Measurements from ENCODE around the gene MXD1.

Gene MXD1

GRCh38 chr2:69979902-69980807, 65.2 kb downstream of the MXD1 start:
- DNase-seq: no peak

GRCh38 chr2:69983392-69983966, 68.6 kb downstream of the MXD1 start:
- DNase-seq: no peak

- DNase-seq: no peak
Observed at GRCh38 chr2:69985216-69985615, 70.3 kb downstream of the MXD1 start.

GRCh38 chr2:69985688-69986087, 70.8 kb downstream of the MXD1 start:
- DNase-seq: no peak

GRCh38 chr2:69986691-69987090, 71.8 kb downstream of the MXD1 start:
- DNase-seq: no peak

- DNase-seq: no peak
Observed at GRCh38 chr2:69988086-69988635, 73.3 kb downstream of the MXD1 start.

- DNase-seq: no peak
Observed at GRCh38 chr2:69989009-69989408, 74.1 kb downstream of the MXD1 start.

GRCh38 chr2:69989441-69990105, 74.7 kb downstream of the MXD1 start:
- no peak for DNase-seq

Measured in stimulated activated CD4-positive, alpha-beta T cell treated with anti-CD3 and anti-CD28 coated beads, Interleukin-4, amount 100 ng/mL, for 24 hours (primary cell).